SK-N-SH treated with all-trans-retinoic acid at 6 μM for 48 hours (cell line): ENCODE data around the gene PTGES3L.
"Not testable (repeated sequence)": the region's sequence is repeated elsewhere in the genome, so short reads cannot be mapped to it uniquely, and the experiment has no call there.

Experiments
- ATAC-seq: fragments of 200-7000 bp; cut with Tn5 transposase; 3 replicates; pipeline ENCODE4 v1.9.1; 2020; ENCODE audit warnings: mild to moderate bottlenecking, moderate library complexity
- ARNTL ChIP-seq: fragments of 450-650 bp; formaldehyde crosslinking; IDR thresholded peaks from 2 replicates; pipeline ENCODE4 v1.5.0; 2020; ENCODE audit warnings: low read depth, mild to moderate bottlenecking, moderate library complexity, borderline replicate concordance
- GLIS3 ChIP-seq: fragments of 250-450 bp; sonication (Bioruptor Pico); IDR thresholded peaks from 2 replicates; pipeline ENCODE4 v1.5.0; 2020; ENCODE audit warnings: mild to moderate bottlenecking, moderate library complexity
- ISL1 ChIP-seq: fragments of 250-450 bp; sonication (Bioruptor Pico); IDR thresholded peaks from 2 replicates; pipeline ENCODE4 v2.1.2; 2022; ENCODE audit warnings: mild to moderate bottlenecking, moderate library complexity
- PPARA ChIP-seq: fragments of 250-450 bp; sonication (Bioruptor Pico); IDR thresholded peaks from 2 replicates; pipeline ENCODE4 v1.5.0; 2020; ENCODE audit warnings: mild to moderate bottlenecking, borderline replicate concordance
- RARB ChIP-seq: fragments of 250-450 bp; sonication (Bioruptor Pico); IDR thresholded peaks from 2 replicates; pipeline ENCODE4 v1.8.0; 2021; ENCODE audit warnings: mild to moderate bottlenecking, moderate library complexity
- TCF4 ChIP-seq: fragments of 250-450 bp; sonication (Bioruptor Pico); IDR thresholded peaks from 2 replicates; pipeline ENCODE4 v1.8.0; 2021; ENCODE audit warnings: mild to moderate bottlenecking, moderate library complexity, borderline replicate concordance
- TOX ChIP-seq: fragments of 250-450 bp; sonication (Bioruptor Pico); IDR thresholded peaks from 2 replicates; pipeline ENCODE4 v1.8.0; 2021; ENCODE audit warnings: mild to moderate bottlenecking, moderate library complexity, borderline replicate concordance
- ZC3H10 ChIP-seq: fragments of 250-450 bp; sonication (Bioruptor Pico); IDR thresholded peaks from 2 replicates; pipeline ENCODE4 v1.5.1; 2021; ENCODE audit warnings: mild to moderate bottlenecking, moderate library complexity
- ZFP3 ChIP-seq: fragments of 250-450 bp; sonication (Bioruptor Pico); IDR thresholded peaks from 2 replicates; pipeline ENCODE4 v1.5.0; 2020; ENCODE audit warnings: mild to moderate bottlenecking, moderate library complexity
- ZNF70 ChIP-seq: fragments of 450-650 bp; formaldehyde crosslinking; IDR thresholded peaks from 2 replicates; pipeline ENCODE4 v1.5.0; 2020; ENCODE audit warnings: mild to moderate bottlenecking, moderate library complexity
- ZNF8 ChIP-seq: fragments of 450-650 bp; formaldehyde crosslinking; IDR thresholded peaks from 2 replicates; pipeline ENCODE4 v1.5.0; 2020; ENCODE audit warnings: mild to moderate bottlenecking, moderate library complexity
- TF ChIP-seq, protein P1 (sequence below): fragments of 250-450 bp; sonication (Bioruptor Pico); IDR thresholded peaks from 2 replicates; pipeline ENCODE4 v1.5.1; 2020; ENCODE audit warnings: low read depth, mild to moderate bottlenecking, moderate library complexity
- TF ChIP-seq, protein P2 (sequence below): fragments of 250-450 bp; sonication (Bioruptor Pico); IDR thresholded peaks from 2 replicates; pipeline ENCODE4 v1.8.0; 2021; ENCODE audit warnings: low read depth, mild to moderate bottlenecking, moderate library complexity, borderline replicate concordance
- TF ChIP-seq, protein P3 (sequence below): fragments of 250-450 bp; sonication (Bioruptor Pico); IDR thresholded peaks from 2 replicates; pipeline ENCODE4 v1.5.1; 2021; ENCODE audit warnings: mild to moderate bottlenecking, moderate library complexity
- TF ChIP-seq, protein P4 (sequence below): fragments of 250-450 bp; sonication (Bioruptor Pico); IDR thresholded peaks from 2 replicates; pipeline ENCODE4 v1.8.0; 2020; ENCODE audit warnings: mild to moderate bottlenecking, moderate library complexity, borderline replicate concordance

PTGES3L gene

DNA sequence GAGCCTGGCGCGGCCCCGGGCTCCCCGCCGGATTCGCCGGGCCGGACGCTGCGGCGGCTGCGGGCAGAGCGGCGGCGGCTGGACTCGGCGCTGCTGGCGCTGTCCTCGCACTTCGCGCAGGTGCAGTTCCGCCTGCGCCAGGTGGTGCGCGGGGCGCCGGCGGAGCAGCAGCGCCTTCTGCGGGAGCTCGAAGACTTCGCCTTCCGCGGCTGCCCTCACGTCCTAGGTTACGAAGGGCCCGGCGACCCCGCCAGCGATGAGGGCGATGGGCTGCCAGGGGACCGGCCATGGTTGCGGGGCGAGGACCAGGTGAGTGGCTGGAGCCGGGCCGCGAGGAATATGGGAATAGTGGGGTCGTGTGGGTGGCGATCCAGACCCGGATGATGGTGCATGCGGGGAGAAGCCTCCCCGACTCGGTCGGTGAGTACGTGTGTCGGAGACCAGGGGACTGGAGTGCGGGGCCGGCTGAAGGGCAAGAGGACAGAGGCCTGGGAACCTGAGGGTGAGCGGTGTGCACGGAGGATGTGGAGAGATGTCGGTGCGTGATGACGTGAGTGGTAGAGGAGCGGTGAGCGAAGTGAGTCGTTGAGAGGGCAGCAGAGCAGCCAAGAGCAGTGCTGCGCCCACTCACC, 1.0 kb upstream of the PTGES3L start:
- TF ChIP-seq, protein P1, sequence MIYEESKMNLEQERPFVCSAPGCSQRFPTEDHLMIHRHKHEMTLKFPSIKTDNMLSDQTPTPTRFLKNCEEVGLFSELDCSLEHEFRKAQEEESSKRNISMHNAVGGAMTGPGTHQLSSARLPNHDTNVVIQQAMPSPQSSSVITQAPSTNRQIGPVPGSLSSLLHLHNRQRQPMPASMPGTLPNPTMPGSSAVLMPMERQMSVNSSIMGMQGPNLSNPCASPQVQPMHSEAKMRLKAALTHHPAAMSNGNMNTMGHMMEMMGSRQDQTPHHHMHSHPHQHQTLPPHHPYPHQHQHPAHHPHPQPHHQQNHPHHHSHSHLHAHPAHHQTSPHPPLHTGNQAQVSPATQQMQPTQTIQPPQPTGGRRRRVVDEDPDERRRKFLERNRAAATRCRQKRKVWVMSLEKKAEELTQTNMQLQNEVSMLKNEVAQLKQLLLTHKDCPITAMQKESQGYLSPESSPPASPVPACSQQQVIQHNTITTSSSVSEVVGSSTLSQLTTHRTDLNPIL (CRISPR knock-in tag), result no peak
- no peak for TF ChIP-seq ZC3H10 (CRISPR knock-in tag)
- TF ChIP-seq, protein P2, sequence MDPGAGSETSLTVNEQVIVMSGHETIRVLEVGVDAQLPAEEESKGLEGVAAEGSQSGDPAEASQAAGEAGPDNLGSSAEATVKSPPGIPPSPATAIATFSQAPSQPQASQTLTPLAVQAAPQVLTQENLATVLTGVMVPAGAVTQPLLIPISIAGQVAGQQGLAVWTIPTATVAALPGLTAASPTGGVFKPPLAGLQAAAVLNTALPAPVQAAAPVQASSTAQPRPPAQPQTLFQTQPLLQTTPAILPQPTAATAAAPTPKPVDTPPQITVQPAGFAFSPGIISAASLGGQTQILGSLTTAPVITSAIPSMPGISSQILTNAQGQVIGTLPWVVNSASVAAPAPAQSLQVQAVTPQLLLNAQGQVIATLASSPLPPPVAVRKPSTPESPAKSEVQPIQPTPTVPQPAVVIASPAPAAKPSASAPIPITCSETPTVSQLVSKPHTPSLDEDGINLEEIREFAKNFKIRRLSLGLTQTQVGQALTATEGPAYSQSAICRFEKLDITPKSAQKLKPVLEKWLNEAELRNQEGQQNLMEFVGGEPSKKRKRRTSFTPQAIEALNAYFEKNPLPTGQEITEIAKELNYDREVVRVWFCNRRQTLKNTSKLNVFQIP (CRISPR knock-in tag), result no peak
- peak; percentile 79 for ATAC-seq

DNA sequence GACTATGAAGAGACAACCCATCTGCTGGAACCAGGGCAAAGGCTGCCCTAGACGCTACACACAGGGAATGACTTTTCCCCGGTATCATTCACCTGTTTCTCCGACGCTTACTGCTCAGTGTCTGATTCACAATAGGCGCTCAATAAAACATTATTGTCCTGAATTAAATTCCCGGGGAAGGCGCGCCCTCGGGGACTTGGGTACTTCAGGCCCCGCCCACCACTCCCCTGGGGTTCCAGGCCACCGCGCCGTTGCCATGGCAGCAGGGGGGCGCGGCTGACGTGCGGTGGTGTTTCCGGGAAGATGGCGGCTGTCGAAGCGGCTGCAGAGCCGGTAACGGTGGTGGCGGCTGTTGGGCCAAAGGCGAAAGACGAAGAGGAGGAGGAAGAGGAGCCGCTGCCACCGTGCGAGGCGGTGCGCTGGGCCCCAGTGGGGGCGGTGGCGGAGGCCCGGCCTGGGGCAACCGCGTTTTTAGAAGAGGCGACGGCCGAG, 440 bp upstream of the PTGES3L start, which contains the start of gene RUNDC1:
Gene RUNDC1 (plus strand): TSS at position 292 of the 492 bp plus-strand sequence. CDS start 12 bp downstream, at position 304.
- peak; percentile 90 for ATAC-seq
- no peak for TF ChIP-seq GLIS3 (CRISPR knock-in tag)
- no peak for TF ChIP-seq ZNF70
- no peak for TF ChIP-seq PPARA (CRISPR knock-in tag)
- TF ChIP-seq ISL1 (CRISPR knock-in tag), result no peak
- TF ChIP-seq RARB (CRISPR knock-in tag), result no peak
- no peak for TF ChIP-seq ZFP3 (CRISPR knock-in tag)
- no peak for TF ChIP-seq TCF4 (CRISPR knock-in tag)
- no peak for TF ChIP-seq ZNF8
- TF ChIP-seq, protein P3, sequence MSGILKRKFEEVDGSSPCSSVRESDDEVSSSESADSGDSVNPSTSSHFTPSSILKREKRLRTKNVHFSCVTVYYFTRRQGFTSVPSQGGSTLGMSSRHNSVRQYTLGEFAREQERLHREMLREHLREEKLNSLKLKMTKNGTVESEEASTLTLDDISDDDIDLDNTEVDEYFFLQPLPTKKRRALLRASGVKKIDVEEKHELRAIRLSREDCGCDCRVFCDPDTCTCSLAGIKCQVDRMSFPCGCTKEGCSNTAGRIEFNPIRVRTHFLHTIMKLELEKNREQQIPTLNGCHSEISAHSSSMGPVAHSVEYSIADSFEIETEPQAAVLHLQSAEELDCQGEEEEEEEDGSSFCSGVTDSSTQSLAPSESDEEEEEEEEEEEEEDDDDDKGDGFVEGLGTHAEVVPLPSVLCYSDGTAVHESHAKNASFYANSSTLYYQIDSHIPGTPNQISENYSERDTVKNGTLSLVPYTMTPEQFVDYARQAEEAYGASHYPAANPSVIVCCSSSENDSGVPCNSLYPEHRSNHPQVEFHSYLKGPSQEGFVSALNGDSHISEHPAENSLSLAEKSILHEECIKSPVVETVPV, result no peak

DNA sequence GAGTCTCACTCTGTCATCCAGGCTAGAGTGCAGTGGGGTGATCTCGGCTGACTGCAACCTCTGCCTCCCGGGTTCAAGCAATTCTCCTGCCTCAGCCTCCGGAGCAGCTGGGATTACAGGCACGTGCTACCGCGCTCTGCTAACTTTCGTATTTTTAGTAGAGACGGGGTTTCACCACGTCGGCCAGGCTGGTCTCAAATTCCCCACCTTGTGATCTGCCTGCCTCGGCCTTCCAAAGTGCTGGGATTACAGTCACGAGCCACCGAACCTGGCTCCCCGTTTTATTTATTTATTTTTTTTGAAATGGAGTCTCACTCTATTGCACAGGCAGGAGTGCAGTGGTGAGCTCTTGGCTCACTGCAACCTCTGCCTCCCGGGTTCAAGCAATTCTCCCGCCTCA, 4.2 kb downstream of the PTGES3L start:
- ATAC-seq, result not testable (repeated sequence)

DNA sequence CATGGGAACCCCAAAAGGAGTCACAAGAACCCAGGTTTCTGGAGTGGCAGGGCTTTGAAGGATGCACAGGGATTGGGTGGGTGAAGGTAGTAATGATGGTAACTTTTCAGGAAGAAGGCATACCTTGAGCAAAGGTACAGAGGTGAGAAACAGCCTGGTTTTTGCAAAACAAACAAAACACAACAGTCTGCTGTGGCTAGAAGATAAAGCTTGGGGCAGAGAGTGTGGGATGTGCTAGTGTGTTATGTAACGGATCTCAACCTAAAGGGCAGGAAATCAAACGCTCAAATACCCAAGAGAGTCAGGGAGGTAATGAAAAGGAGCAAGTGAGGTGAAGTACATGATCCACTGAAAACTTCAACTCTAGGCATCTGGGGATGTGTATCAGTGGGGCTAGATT, 4.6 kb downstream of the PTGES3L start:
- no peak for TF ChIP-seq RARB (CRISPR knock-in tag)
- no peak for ATAC-seq

DNA sequence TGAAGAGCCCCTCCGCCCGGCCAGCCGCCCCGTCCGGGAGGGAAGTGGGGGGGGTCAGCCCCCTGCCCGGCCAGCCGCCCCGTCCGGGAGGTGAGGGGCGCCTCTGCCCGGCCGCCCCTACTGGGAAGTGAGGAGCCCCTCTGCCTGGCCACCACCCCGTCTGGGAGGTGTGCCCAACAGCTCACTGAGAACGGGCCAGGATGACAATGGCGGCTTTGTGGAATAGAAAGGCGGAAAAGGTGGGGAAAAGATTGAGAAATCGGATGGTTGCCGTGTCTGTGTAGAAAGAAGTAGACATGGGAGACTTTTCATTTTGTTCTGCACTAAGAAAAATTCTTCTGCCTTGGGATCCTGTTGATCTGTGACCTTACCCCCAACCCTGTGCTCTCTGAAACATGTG, 6.6 kb downstream of the PTGES3L start:
- not testable (repeated sequence) for ATAC-seq

DNA sequence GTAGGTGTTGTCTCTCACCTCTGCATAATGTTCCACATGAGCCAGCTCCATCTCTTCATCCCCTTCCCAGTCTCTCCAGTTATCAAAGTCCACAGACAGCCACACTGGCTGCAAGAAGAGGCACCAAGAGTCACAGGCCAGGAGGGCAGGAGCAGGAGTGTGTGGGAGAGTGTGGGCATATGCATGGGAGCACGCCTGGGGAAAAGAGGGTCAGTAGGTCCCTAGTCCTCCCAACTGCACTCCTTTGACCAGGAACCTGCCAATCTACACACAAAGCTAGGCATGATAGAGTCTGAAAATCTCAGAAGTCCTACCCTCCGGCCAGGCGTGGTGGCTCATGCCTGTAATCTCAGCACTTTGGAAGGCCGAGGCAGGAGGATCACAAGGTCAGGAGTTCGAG, 8.3 kb downstream of the PTGES3L start:
- no peak for ATAC-seq
- TF ChIP-seq ZNF8 (no peak), ARNTL (CRISPR knock-in tag) (no peak), TOX (CRISPR knock-in tag) (no peak), ZNF70 (no peak), TCF4 (CRISPR knock-in tag) (no peak), ISL1 (CRISPR knock-in tag) (no peak)
- TF ChIP-seq, protein P3, result no peak
- TF ChIP-seq, protein P4, sequence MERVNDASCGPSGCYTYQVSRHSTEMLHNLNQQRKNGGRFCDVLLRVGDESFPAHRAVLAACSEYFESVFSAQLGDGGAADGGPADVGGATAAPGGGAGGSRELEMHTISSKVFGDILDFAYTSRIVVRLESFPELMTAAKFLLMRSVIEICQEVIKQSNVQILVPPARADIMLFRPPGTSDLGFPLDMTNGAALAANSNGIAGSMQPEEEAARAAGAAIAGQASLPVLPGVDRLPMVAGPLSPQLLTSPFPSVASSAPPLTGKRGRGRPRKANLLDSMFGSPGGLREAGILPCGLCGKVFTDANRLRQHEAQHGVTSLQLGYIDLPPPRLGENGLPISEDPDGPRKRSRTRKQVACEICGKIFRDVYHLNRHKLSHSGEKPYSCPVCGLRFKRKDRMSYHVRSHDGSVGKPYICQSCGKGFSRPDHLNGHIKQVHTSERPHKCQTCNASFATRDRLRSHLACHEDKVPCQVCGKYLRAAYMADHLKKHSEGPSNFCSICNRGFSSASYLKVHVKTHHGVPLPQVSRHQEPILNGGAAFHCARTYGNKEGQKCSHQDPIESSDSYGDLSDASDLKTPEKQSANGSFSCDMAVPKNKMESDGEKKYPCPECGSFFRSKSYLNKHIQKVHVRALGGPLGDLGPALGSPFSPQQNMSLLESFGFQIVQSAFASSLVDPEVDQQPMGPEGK (CRISPR knock-in tag), result no peak
